A549 (cell line): ENCODE results near the gene SLC31A1. TPM values are rescaled to one million over a fixed set of nuclear protein-coding genes. Genes with fewer than 3 reads are reported as not detected.

ENCODE experiments used
- ATAC-seq, 2 experiments: fragments of 200-7000 bp in 1 of 2; fragments of >200 bp in 1 of 2; cut with Nextera tagmentation in 1 of 2; cut with Tn5 transposase in 1 of 2; 3 replicates each; pipeline versions ENCODE4 v1.8.0 to v1.9.1; 2018 to 2020; ENCODE audit warnings: mild to moderate bottlenecking in 1 of 2, moderate library complexity in 1 of 2
- CTCF ChIA-PET: fragments of 300-600 bp; sonication (Branson Sonifier 250); formaldehyde crosslinking; extraction: SDS; loops from one replicate; lab custom pipeline; 2021; ENCODE audit warnings: antibody characterized with exemption, inconsistent platforms; lab: Yijun Ruan, JAX
- POLR2A ChIA-PET: fragments of 350-600 bp; formaldehyde crosslinking; extraction: SDS; loops from one replicate; lab custom pipeline; 2021; ENCODE audit warnings: antibody characterized with exemption, inconsistent platforms; lab: Yijun Ruan, JAX
- DNase-seq, 2 experiments: peaks; one replicate each; pipeline versions ENCODE4 v3.0.0 to v3.0.0-alpha.2; 2011 to 2016; ENCODE audit warnings: low read depth in 1 of 2, low spot score in 1 of 2
- FAIRE-seq: peaks from 2 replicates; lab custom pipeline; 2011; peaks lifted over from hg19 to GRCh38; lab: Jason Lieb, UNC
- H3K27ac ChIP-seq, 2 experiments: fragments of >200 bp; sonication (Bioruptor Twin); formaldehyde crosslinking; 3 replicates each; pipeline ENCODE4 v1.5.1; 2016 to 2017
- H3K4me1 ChIP-seq: fragments of >200 bp; sonication (Bioruptor Twin); formaldehyde crosslinking; 3 replicates; pipeline ENCODE4 v1.6.1; 2016
- H3K4me2 ChIP-seq: fragments of >200 bp; sonication (Bioruptor Twin); formaldehyde crosslinking; 3 replicates; pipeline ENCODE4 v1.6.1; 2016
- H3K4me3 ChIP-seq: fragments of >200 bp; sonication (Bioruptor Twin); formaldehyde crosslinking; 3 replicates; pipeline ENCODE4 v1.5.1; 2016
- H3K9me3 ChIP-seq: fragments of >200 bp; sonication (Bioruptor Twin); formaldehyde crosslinking; 3 replicates; pipeline ENCODE4 v1.6.1; 2016
- BHLHE40 ChIP-seq: IDR thresholded peaks from 2 replicates; pipeline ENCODE4 v1.6.1; 2012; ENCODE audit warnings: low read depth, low read length, inconsistent platforms
- CBX8 ChIP-seq: fragments of 200-600 bp; sonication (generic); IDR thresholded peaks from 2 replicates; pipeline ENCODE4 v1.6.1; 2016
- CEBPB ChIP-seq, 2 experiments: fragments of >200 bp in 1 of 2; sonication (Bioruptor Twin) in 1 of 2; formaldehyde crosslinking in 1 of 2; IDR thresholded peaks; 2 replicates each; pipeline ENCODE4 v1.6.1; 2012 to 2016
- CHD2 ChIP-seq: fragments of 150-350 bp; IDR thresholded peaks from 2 replicates; pipeline ENCODE4 v1.6.1; 2014; ENCODE audit warnings: low read length; ENCODE audit not compliant: partially characterized antibody
- CTCF ChIP-seq: fragments of >200 bp; sonication (Bioruptor Twin); formaldehyde crosslinking; IDR thresholded peaks from 3 replicates; pipeline ENCODE4 v1.5.1; 2016
- EHF ChIP-seq: fragments of 250-450 bp; sonication (Bioruptor Pico); IDR thresholded peaks from 2 replicates; pipeline ENCODE4 v1.5.0; 2020; ENCODE audit warnings: mild to moderate bottlenecking
- ESRRA ChIP-seq: fragments of 150-350 bp; IDR thresholded peaks from 2 replicates; pipeline ENCODE4 v1.6.1; 2014; ENCODE audit warnings: mild to moderate bottlenecking, low read length, borderline replicate concordance
- FOSL2 ChIP-seq, 2 experiments: fragments of 450-650 bp in 1 of 2; fragments of >200 bp in 1 of 2; sonication (Bioruptor Twin) in 1 of 2; formaldehyde crosslinking; IDR thresholded peaks; 2 replicates each; pipeline versions ENCODE4 v1.5.0 to v1.6.1; 2016 to 2020; ENCODE audit warnings: mild to moderate bottlenecking in 1 of 2, moderate library complexity in 1 of 2
- FOXS1 ChIP-seq: fragments of 250-450 bp; sonication (Bioruptor Pico); IDR thresholded peaks from 2 replicates; pipeline ENCODE4 v1.5.0; 2020; ENCODE audit warnings: mild to moderate bottlenecking, moderate library complexity
- HMGXB4 ChIP-seq: fragments of 250-450 bp; sonication (Bioruptor Pico); IDR thresholded peaks from 2 replicates; pipeline ENCODE4 v1.5.0; 2021; ENCODE audit warnings: mild to moderate bottlenecking, moderate library complexity, borderline replicate concordance
- HOXA7 ChIP-seq: fragments of 250-450 bp; sonication (Bioruptor Pico); IDR thresholded peaks from 2 replicates; pipeline ENCODE4 v1.5.0; 2020; ENCODE audit warnings: mild to moderate bottlenecking, moderate library complexity
- KDM1A ChIP-seq: fragments of 200-600 bp; sonication (generic); IDR thresholded peaks from 2 replicates; pipeline ENCODE4 v1.6.1; 2016; ENCODE audit warnings: low read depth, mild to moderate bottlenecking
- MAX ChIP-seq: IDR thresholded peaks from 2 replicates; pipeline ENCODE4 v1.6.1; 2012
- NFE2L2 ChIP-seq: fragments of 150-350 bp; conservative IDR thresholded peaks from 2 replicates; pipeline ENCODE4 v1.6.1; 2014; ENCODE audit warnings: low read length
- NPAS2 ChIP-seq: fragments of 250-450 bp; sonication (Bioruptor Pico); IDR thresholded peaks from 2 replicates; pipeline ENCODE4 v1.8.0; 2022; ENCODE audit warnings: mild to moderate bottlenecking, moderate library complexity, borderline replicate concordance
- RCOR1 ChIP-seq: fragments of 150-350 bp; IDR thresholded peaks from 2 replicates; pipeline ENCODE4 v1.6.1; 2014; ENCODE audit warnings: antibody characterized with exemption, low read length, low read depth
- REST ChIP-seq: fragments of 200-600 bp; sonication (generic); IDR thresholded peaks from 2 replicates; pipeline ENCODE4 v1.6.1; 2016; ENCODE audit warnings: antibody characterized with exemption, mild to moderate bottlenecking, moderate library complexity
- RFX5 ChIP-seq: fragments of 450-650 bp; IDR thresholded peaks from 2 replicates; pipeline ENCODE4 v1.7.1; 2014; ENCODE audit warnings: antibody characterized with exemption, mild to moderate bottlenecking, moderate library complexity
- RNF2 ChIP-seq: fragments of 200-600 bp; sonication (generic); IDR thresholded peaks from 2 replicates; pipeline ENCODE4 v1.6.1; 2016; ENCODE audit warnings: low read depth, mild to moderate bottlenecking, antibody characterized with exemption, moderate library complexity, borderline replicate concordance
- TP53 ChIP-seq: fragments of 250-450 bp; sonication (Bioruptor Pico); IDR thresholded peaks from 2 replicates; pipeline ENCODE4 v1.5.0; 2021; ENCODE audit warnings: mild to moderate bottlenecking, moderate library complexity
- WGBS: methylation state at CpG from one replicate; pipeline ENCODE4 v1.1.6; 2017; ENCODE audit errors: missing lambda C conversion rate; 5-methylcytosine and 5-hydroxymethylcytosine counted together
- polyA plus RNA-seq, 4 experiments: library from polyadenylated mRNA; depleted of rRNA in 3 of 4; stranded (reverse); fragments of >200 nt; fragmentation: RNase III in 1 of 4; extraction: RNeasy Plus Mini Kit Qiagen cat#74134 plus additional on column Dnase treatment in 1 of 4; gene quantifications; 2 replicates in 3 of 4; 3 replicates in 1 of 4; pipeline ENCODE4 v1.2.3, GENCODE V29; 2011 to 2017

SLC31A1 gene
- polyA plus RNA-seq, 2 of the 4 experiments (the other 2 are of a cell fraction) = 24.2 to 27.9 TPM

DNA sequence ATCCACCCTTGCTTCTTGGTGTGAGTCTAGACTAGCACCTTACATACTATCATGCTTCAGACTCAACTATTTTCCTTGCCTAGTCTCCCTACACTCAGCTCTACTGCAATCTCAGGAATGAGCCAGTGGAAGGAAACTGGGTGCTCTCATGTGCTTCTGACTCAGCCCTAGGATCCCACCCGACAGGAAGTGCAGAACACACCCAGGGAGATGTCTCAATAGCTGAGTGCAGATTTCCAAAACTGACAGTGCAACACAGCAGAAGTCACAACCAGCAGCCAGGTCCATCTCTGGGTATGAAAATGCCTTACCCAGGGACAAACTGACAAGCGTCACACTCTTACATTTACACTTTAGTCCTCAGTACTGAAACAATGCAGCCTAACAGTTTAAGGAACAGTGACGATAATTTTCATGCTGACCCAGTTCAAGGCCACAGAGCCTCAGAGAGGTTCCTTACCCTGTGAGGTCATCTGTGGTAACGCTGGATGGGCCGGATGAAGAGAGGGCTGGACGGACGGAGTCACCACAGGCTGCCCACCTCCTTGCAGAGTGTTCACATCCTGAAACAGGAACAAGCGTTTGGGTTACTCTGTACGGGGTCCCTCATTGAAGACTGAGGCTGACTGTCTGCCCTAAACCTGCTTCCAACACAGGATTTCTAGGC, 33.3 kb upstream of the SLC31A1 start:
- H3K27ac ChIP-seq = peak overlapping the region; percentile 23 to 29; a peak in 2 of 6 replicates
- FAIRE-seq (no peak), DNase-seq (peak; percentile 22 to 26)
- peak overlapping the region; percentile 0; the same call in 1 of the 3 replicates for H3K4me2 ChIP-seq
- peaks cover 7% of the 10 kb centered on the region; the same call in 1 of the 3 replicates for H3K4me1 ChIP-seq
- POLR2A ChIA-PET = interaction anchor here (0.5 kb wide), 1 partner anchor 276 kb away, joined by 4 read pairs; the partner anchor contains the start of gene RGS3
- no peak for TF ChIP-seq MAX
- TF ChIP-seq NFE2L2 = no peak
- TF ChIP-seq FOSL2 (IDR thresholded peaks at IDR 0.05) = no peak
- peak; percentile 15; the same call in 1 of the 2 replicates for TF ChIP-seq FOSL2 (CRISPR knock-in tag; IDR thresholded peaks at IDR 0.05)
- no peak for TF ChIP-seq HMGXB4 (CRISPR knock-in tag)
- TF ChIP-seq, all 56 proteins: peak for 1
- WGBS = 81% methylated on average over 9 of the region's 9 CpGs
- peak; percentile 75 to 84 for ATAC-seq
- H3K4me3 ChIP-seq = no peak overlapping the region
- no peaks in the 10 kb centered on the region for H3K9me3 ChIP-seq
- CTCF ChIA-PET = interaction anchor here (1.0 kb wide), 1 partner anchor 37 kb away, joined by 3 read pairs; the partner anchor contains the start of gene SLC31A2

- ATAC-seq = no peak
- POLR2A ChIA-PET = no interaction called here
Measured at GRCh38 chr9:113192455-113192854, 28.9 kb upstream of the SLC31A1 start.

GRCh38 chr9:113199683-113200329, 21.5 kb upstream of the SLC31A1 start:
- WGBS = 95% methylated on average over 4 of the region's 4 CpGs
- Histone ChIP-seq H3K4me1 (no peaks in the 10 kb centered on the region), H3K4me3 (no peak overlapping the region), H3K4me2 (no peak overlapping the region), H3K27ac (no peak overlapping the region), H3K9me3 (no peaks in the 10 kb centered on the region)
- ChIA-PET CTCF (interaction anchor here (0.6 to 1.2 kb wide), 3 partner anchors 21 to 90 kb away, joined by 3 to 5 read pairs (median 3); no protein-coding TSS in a partner anchor), POLR2A (no interaction called here)
- no peak for ATAC-seq
- DNase-seq = no peak
- FAIRE-seq = no peak
- TF ChIP-seq EHF (CRISPR knock-in tag) (no peak), HOXA7 (CRISPR knock-in tag) (no peak), RFX5 (no peak), FOXS1 (CRISPR knock-in tag) (no peak), NPAS2 (CRISPR knock-in tag) (no peak), RCOR1 (no peak), KDM1A (no peak), RNF2 (no peak), BHLHE40 (no peak), ESRRA (no peak), CTCF (no peak), CBX8 (no peak), CEBPB (IDR thresholded peaks at IDR 0.05) (no peak)

More at GRCh38 chr9:113192455-113192854, 28.9 kb upstream of the SLC31A1 start:
- Histone ChIP-seq H3K9me3 (no peaks in the 10 kb centered on the region), H3K4me2 (no peak overlapping the region), H3K4me3 (no peak overlapping the region), H3K27ac (no peak overlapping the region), H3K4me1 (peaks cover 7% of the 10 kb centered on the region; the same call in 1 of the 3 replicates)
- TF ChIP-seq CHD2 (no peak), FOSL2 (IDR thresholded peaks at IDR 0.05) (no peak), FOSL2 (CRISPR knock-in tag; IDR thresholded peaks at IDR 0.05) (no peak), REST (no peak), TP53 (CRISPR knock-in tag) (no peak), FOXS1 (CRISPR knock-in tag) (no peak)
- WGBS = 85% methylated on average over 2 of the region's 2 CpGs
- DNase-seq (no peak), FAIRE-seq (no peak)
- CTCF ChIA-PET = no interaction called here
